Fibroblast of skin of abdomen (primary cell): ENCODE data around the gene CYP17A1.
A peak's percentile ranks its signal among the peaks of the same experiment; 100 is the strongest.
"Not testable (repeated sequence)": the region's sequence is repeated elsewhere in the genome, so short reads cannot be mapped to it uniquely, and the experiment has no call there.

ENCODE experiments used
- DNase-seq: peaks from one replicate; pipeline ENCODE4 v3.0.0-alpha.2; 2013

Gene CYP17A1

GRCh38 chr10:102835007-102835482 lies 2.2 kb downstream of the CYP17A1 start:
- peak; percentile 70 for DNase-seq

- no peak for DNase-seq
Observed at GRCh38 chr10:102834143-102834542, 3.1 kb downstream of the CYP17A1 start.

GRCh38 chr10:102832987-102833386 lies 4.2 kb downstream of the CYP17A1 start:
- peak; percentile 19 for DNase-seq

- DNase-seq, result no peak
Observed at GRCh38 chr10:102832248-102832647, 5.0 kb downstream of the CYP17A1 start.

GRCh38 chr10:102831322-102832071 lies 5.7 kb downstream of the CYP17A1 start:
- peak; percentile 62 for DNase-seq

- no peak for DNase-seq
Observed at GRCh38 chr10:102827597-102827975, 9.6 kb downstream of the CYP17A1 start.

- DNase-seq, result no peak
Observed at GRCh38 chr10:102826148-102826796, 10.9 kb downstream of the CYP17A1 start.

GRCh38 chr10:102824664-102825063 lies 12.5 kb downstream of the CYP17A1 start:
- DNase-seq, result no peak

GRCh38 chr10:102822222-102822621 lies 15.0 kb downstream of the CYP17A1 start:
- DNase-seq, result no peak

GRCh38 chr10:102820008-102820407 lies 17.2 kb downstream of the CYP17A1 start:
- DNase-seq, result not testable (repeated sequence)

- no peak for DNase-seq
Observed at GRCh38 chr10:102819054-102819453, 18.2 kb downstream of the CYP17A1 start.

GRCh38 chr10:102817175-102817574 lies 20.0 kb downstream of the CYP17A1 start:
- no peak for DNase-seq

- peak; percentile 51 for DNase-seq
Observed at GRCh38 chr10:102815790-102816549, 21.2 kb downstream of the CYP17A1 start.

- DNase-seq, result peak; percentile 46
Observed at GRCh38 chr10:102814873-102815661, 22.1 kb downstream of the CYP17A1 start.

- DNase-seq, result no peak
Observed at GRCh38 chr10:102814453-102814871, 22.8 kb downstream of the CYP17A1 start.

GRCh38 chr10:102813734-102814452 lies 23.3 kb downstream of the CYP17A1 start:
- no peak for DNase-seq

- DNase-seq, result no peak
Observed at GRCh38 chr10:102813017-102813541, 24.1 kb downstream of the CYP17A1 start.

- no peak for DNase-seq
Observed at GRCh38 chr10:102812231-102812876, 24.9 kb downstream of the CYP17A1 start.

GRCh38 chr10:102811346-102811745 lies 25.9 kb downstream of the CYP17A1 start:
- DNase-seq, result no peak

GRCh38 chr10:102808380-102808779 lies 28.8 kb downstream of the CYP17A1 start:
- DNase-seq, result no peak
